ENCODE measurements around the gene CYSRT1.

Gene CYSRT1

GRCh38 chr9:137185921-137186320 lies 39.1 kb upstream of the CYSRT1 start:
- TF ChIP-seq CTCF (IDR thresholded peaks at IDR 0.05; ENCODE audit: low read depth, low read length): no peak
- Histone ChIP-seq H3K4me1 (no peaks in the 10 kb centered on the region), H3K9me3 (no peaks in the 10 kb centered on the region), H3K36me3 (peaks cover 23% of the 10 kb centered on the region), H3K27me3 (no peaks in the 10 kb centered on the region), H3K4me3 (ENCODE audit: low read depth, low read length) (no peak overlapping the region)
- DNase-seq: no peak

DNA sequence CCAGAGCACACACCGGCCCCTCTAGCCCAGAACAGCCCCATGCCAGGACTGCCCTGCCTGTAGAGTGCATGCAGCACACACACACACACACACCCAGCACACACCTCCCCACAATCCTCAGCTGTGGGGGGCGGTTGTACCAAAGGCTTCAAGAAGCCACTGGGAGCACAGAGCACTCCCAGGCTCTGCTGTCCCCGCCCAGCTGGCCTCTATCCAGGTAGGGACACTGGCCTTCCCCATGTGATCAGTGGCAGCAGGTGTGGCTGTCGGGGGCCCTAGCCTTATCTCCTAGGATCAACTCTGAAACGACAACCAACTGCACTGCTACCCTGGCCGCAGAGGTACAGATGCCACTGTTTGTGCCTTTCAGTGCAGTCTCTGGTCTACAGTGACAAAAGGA lies 38.6 kb upstream of the CYSRT1 start:
- Histone ChIP-seq H3K36me3 (peaks cover 18% of the 10 kb centered on the region), H3K27me3 (no peaks in the 10 kb centered on the region), H3K4me3 (ENCODE audit: low read depth, low read length) (no peak overlapping the region), H3K9me3 (no peaks in the 10 kb centered on the region), H3K4me1 (no peaks in the 10 kb centered on the region)
- TF ChIP-seq CTCF (IDR thresholded peaks at IDR 0.05; ENCODE audit: low read depth, low read length): no peak
- no peak for DNase-seq

GRCh38 chr9:137187386-137187785 lies 37.6 kb upstream of the CYSRT1 start:
- DNase-seq: no peak
- peaks cover 17% of the 10 kb centered on the region for H3K36me3 ChIP-seq

DNA sequence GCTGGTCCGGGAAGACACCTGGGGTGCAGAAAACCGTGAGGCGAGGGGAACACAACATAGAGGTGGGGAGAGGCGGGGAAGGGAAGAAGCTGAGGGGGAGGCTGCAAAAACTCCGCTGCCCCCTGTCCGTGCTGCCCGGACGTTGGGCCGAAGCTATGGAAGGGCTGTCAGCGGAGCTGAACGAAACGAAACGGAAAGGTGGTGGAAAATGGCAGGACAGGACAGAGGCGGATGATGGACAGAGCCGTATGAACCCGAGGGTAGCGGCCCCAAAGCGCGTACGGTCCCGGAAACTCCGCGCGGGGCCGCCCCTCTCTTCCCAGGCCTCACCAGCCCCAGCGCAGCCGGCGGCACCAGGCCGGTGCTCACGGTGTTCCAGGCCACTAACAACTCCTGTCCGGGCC lies 36.9 kb upstream of the CYSRT1 start:
- Histone ChIP-seq H3K4me3 (ENCODE audit: low read depth, low read length) (peak overlapping the region; percentile 99), H3K36me3 (peaks cover 12% of the 10 kb centered on the region), H3K9me3 (no peaks in the 10 kb centered on the region), H3K4me1 (no peaks in the 10 kb centered on the region), H3K27me3 (no peaks in the 10 kb centered on the region)
- TF ChIP-seq CTCF (IDR thresholded peaks at IDR 0.05; ENCODE audit: low read depth, low read length): no peak
- DNase-seq: no peak

More at GRCh38 chr9:137187386-137187785, 37.6 kb upstream of the CYSRT1 start:
- no peaks in the 10 kb centered on the region for H3K27me3 ChIP-seq
- H3K4me3 ChIP-seq (ENCODE audit: low read depth, low read length): peak overlapping the region; percentile 99
- TF ChIP-seq CTCF (IDR thresholded peaks at IDR 0.05; ENCODE audit: low read depth, low read length): no peak
- H3K4me1 ChIP-seq: no peaks in the 10 kb centered on the region
- H3K9me3 ChIP-seq: no peaks in the 10 kb centered on the region

DNA sequence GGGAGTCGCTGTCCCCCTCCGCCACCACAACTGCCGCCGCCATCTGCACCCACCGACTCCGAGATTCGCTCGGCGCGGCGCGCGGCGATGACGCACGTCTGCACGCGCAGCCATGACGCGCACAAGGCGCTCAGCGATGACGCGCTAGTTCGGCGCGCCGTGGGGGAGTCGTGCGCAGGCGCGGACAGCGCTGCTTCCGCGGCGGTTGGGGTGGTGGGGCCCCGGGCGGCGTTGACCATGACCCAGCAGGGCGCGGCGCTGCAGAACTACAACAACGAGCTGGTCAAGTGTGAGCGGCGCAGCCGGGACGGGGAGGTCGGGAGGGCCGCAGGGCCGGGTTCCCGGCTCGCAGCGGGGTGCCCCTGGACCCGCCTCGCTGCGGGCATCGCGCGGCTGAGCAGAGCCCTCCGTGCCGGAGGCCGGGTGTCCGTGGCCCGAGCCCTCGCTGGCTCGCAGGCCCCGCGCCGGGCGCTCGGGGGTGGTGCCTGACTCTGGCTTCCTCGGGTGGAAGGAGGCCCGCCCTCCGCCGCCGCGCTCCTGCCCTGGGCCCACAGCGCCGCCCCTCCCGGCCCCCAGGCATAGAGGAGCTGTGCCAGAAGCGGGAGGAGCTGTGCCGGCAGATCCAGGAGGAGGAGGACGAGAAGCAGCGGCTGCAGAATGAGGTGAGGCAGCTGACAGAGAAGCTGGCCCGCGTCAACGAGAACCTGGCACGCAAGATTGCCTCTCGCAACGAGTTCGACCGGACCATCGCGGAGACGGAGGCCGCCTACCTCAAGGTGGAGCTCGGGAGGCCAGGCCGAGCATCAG lies 36.3 kb upstream of the CYSRT1 start, which contains the start of the genes ANAPC2 and SSNA1:
Gene ANAPC2 (minus strand): TSS at position 71 of the 807 bp plus-strand sequence. CDS start 28 bp downstream, at position 43.
Gene SSNA1 (plus strand): TSS at position 187 of the 807 bp plus-strand sequence. CDS start 51 bp downstream, at position 238.
- Histone ChIP-seq H3K27me3 (no peaks in the 10 kb centered on the region), H3K36me3 (peaks cover 6% of the 10 kb centered on the region), H3K4me3 (ENCODE audit: low read depth, low read length) (peak within 1 kb of the TSS; percentile 99), H3K4me1 (no peaks in the 10 kb centered on the region), H3K9me3 (no peaks in the 10 kb centered on the region)
- peak; percentile 96 for DNase-seq
- peak; percentile 37 for TF ChIP-seq CTCF (IDR thresholded peaks at IDR 0.05; ENCODE audit: low read depth, low read length)

All from BE2C (cell line).